ENCODE measurements around the gene TEX2. TPM values are rescaled to one million over a fixed set of nuclear protein-coding genes. Genes with fewer than 3 reads are reported as not detected.
A peak's percentile ranks its signal among the peaks of the same experiment; 100 is the strongest.

The TEX2 gene
- total RNA-seq, 2 experiments from 2014 or later, result 14.3 to 16.8 TPM

- no peaks in the 10 kb centered on the region for H3K9me3 Mint-ChIP-seq
- no peak for DNase-seq
- H3K27me3 Mint-ChIP-seq, result no peaks in the 10 kb centered on the region
- no peak overlapping the region for H3K27ac Mint-ChIP-seq
- H3K36me3 Mint-ChIP-seq (ENCODE audit: low read depth), result peaks cover 47% of the 10 kb centered on the region
- no peak overlapping the region for H3K4me3 Mint-ChIP-seq
- ChIA-PET CTCF (interaction anchor here (0.6 to 1.6 kb wide), 3 partner anchors 18 to 1098 kb away, joined by 3 to 5 read pairs (median 3); no protein-coding TSS in a partner anchor), POLR2A (interaction anchor here (0.5 kb wide), 1 partner anchor 23 kb away, joined by 3 read pairs; no protein-coding TSS in a partner anchor)
- peaks cover 55% of the 10 kb centered on the region for H3K4me1 Mint-ChIP-seq
Measured at GRCh38 chr17:64113006-64113405, 150.1 kb downstream of the TEX2 start.

GRCh38 chr17:64111831-64112230, 151.2 kb downstream of the TEX2 start:
- DNase-seq, result no peak
- Mint-ChIP-seq H3K4me1 (peaks cover 58% of the 10 kb centered on the region), H3K36me3 (ENCODE audit: low read depth) (peaks cover 43% of the 10 kb centered on the region), H3K4me3 (no peak overlapping the region), H3K9me3 (no peaks in the 10 kb centered on the region), H3K27me3 (no peaks in the 10 kb centered on the region), H3K27ac (no peak overlapping the region)
- ChIA-PET POLR2A (no interaction called here), CTCF (interaction anchor here (0.6 to 0.7 kb wide), 2 partner anchors 16 to 67 kb away, joined by 3 read pairs; no protein-coding TSS in a partner anchor)

DNA sequence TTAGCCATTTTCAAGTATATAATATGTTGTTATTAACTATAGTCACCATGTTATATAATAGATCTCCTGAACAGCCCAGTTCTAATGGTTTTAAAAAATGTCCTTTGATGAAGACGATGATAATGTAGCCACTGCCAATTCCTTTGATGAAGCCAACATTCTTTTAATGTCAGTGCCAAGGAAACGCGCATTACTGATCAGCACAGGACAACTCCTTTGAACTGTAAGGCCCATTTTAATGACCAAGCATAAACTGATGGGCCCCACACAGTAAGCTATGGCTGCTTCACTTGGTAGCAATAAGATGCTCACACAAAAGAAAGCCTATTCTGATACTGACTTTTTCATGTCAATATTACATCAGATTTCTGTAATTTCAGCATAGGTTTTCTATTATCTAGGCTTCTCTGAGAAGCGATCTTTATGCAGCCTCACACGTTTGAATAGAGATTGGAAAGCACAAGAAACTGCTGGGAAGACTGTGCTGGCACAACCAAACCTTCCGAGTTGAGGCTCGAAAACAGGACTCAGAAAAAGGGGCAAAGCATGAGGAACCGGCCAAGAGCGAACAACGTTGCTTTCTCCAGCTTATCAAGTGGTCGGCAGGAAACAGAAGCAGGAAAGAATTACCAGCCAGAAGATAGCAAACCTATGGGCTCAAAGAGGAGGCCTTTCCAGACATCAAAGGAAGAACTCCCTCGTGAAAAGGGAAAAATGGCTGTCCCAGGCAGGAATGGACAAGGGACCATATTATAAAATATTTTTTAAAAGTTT, 152.5 kb downstream of the TEX2 start:
- H3K27me3 Mint-ChIP-seq, result no peaks in the 10 kb centered on the region
- no peak for DNase-seq
- ChIA-PET POLR2A (no interaction called here), CTCF (interaction anchor here (1.3 kb wide), 1 partner anchor 23 kb away, joined by 4 read pairs; no protein-coding TSS in a partner anchor)
- no peaks in the 10 kb centered on the region for H3K9me3 Mint-ChIP-seq
- peaks cover 37% of the 10 kb centered on the region for H3K36me3 Mint-ChIP-seq (ENCODE audit: low read depth)
- H3K27ac Mint-ChIP-seq, result no peak overlapping the region
- H3K4me1 Mint-ChIP-seq, result peaks cover 60% of the 10 kb centered on the region
- H3K4me3 Mint-ChIP-seq, result no peak overlapping the region

- Mint-ChIP-seq H3K36me3 (ENCODE audit: low read depth) (peaks cover 30% of the 10 kb centered on the region), H3K4me1 (peaks cover 49% of the 10 kb centered on the region), H3K27me3 (no peaks in the 10 kb centered on the region), H3K4me3 (no peak overlapping the region), H3K9me3 (no peaks in the 10 kb centered on the region), H3K27ac (no peak overlapping the region)
- DNase-seq, result no peak
- ChIA-PET POLR2A (no interaction called here), CTCF (interaction anchor here (1.0 kb wide), 1 partner anchor 20 kb away, joined by 4 read pairs; no protein-coding TSS in a partner anchor)
Measured at GRCh38 chr17:64109400-64109799, 153.7 kb downstream of the TEX2 start.

DNA sequence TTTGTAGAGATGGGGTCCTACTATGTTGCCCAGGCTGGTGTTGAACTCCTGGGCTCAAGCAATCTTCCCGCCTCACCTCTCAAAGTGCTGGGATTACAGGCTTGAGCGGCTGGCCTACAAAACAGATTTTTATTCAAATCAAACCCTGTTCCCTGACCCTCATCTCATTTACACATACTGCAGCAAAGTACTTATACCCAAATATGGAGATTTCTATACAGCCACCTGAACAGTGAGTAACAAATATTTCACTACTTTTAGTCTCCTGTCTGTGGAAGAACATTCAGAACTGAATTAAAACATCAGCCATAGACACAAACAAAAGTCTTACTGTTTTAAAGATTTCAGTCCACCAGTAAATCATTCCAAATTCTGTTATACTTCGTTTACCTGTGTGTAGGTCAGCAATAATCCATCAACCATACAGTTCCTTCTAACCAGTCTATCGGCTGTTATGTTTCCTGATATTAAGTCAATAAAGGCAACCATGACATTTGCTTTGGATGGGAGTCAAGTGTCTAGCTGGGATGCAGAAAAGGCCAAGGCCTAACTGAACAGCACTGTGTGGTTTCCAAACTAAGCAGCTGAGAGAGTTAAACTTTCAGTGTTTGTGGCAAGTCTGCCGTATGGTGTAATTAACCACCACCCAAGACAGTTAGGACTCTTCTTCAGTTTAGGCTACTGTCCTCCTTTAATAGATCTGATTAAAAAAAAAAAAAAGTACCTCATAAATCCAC, 155.4 kb downstream of the TEX2 start:
- CTCF ChIA-PET, result interaction anchor here (0.6 to 1.6 kb wide), 5 partner anchors 14 to 400 kb away, joined by 3 to 4 read pairs (median 3); partner anchors contain the start of gene ERN1

DNA sequence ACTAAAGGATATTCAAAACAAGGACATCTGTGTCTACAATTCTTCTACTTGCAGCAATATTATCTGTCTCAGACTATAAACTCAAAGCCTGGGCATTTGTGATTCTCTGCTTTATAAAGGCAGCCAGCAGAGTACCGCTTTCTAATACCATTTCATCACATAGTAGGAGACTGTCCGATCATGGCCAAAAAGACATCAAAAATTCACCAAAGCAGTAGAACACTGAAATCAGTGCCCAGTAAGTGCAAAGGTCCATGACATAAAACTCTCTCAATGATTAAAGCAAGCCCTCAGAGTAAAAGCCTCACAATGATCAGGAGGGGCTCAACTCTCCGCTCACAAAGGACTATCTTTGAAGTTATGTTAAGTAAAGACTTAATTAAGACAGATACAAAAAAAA, 156.1 kb downstream of the TEX2 start:
- Mint-ChIP-seq H3K27ac (peak overlapping the region; percentile 78), H3K36me3 (ENCODE audit: low read depth) (peaks cover 26% of the 10 kb centered on the region)
- POLR2A ChIA-PET, result no interaction called here

More for the DNA sequence above, 155.4 kb downstream of the TEX2 start:
- H3K4me1 Mint-ChIP-seq, result peaks cover 56% of the 10 kb centered on the region
- H3K27ac Mint-ChIP-seq, result peak overlapping the region; percentile 69
- peaks cover 27% of the 10 kb centered on the region for H3K36me3 Mint-ChIP-seq (ENCODE audit: low read depth)
- no peak overlapping the region for H3K4me3 Mint-ChIP-seq
- H3K9me3 Mint-ChIP-seq, result no peaks in the 10 kb centered on the region
- no peaks in the 10 kb centered on the region for H3K27me3 Mint-ChIP-seq
- POLR2A ChIA-PET, result no interaction called here
- no peak for DNase-seq

GRCh38 chr17:64103391-64104364, 159.4 kb downstream of the TEX2 start:
- ChIA-PET CTCF (interaction anchor here (0.5 to 2.3 kb wide), 8 partner anchors 11 to 74 kb away, joined by 3 to 6 read pairs (median 3); no protein-coding TSS in a partner anchor), POLR2A (interaction anchor here (0.6 kb wide), 1 partner anchor 10 kb away, joined by 3 read pairs; no protein-coding TSS in a partner anchor)
- Mint-ChIP-seq H3K4me1 (peaks cover 49% of the 10 kb centered on the region), H3K27me3 (no peaks in the 10 kb centered on the region), H3K36me3 (ENCODE audit: low read depth) (peaks cover 25% of the 10 kb centered on the region), H3K4me3 (no peak overlapping the region), H3K27ac (no peak overlapping the region), H3K9me3 (no peaks in the 10 kb centered on the region)
- DNase-seq, result no peak

More for the DNA sequence above, 156.1 kb downstream of the TEX2 start:
- H3K9me3 Mint-ChIP-seq, result no peaks in the 10 kb centered on the region
- no peak for DNase-seq
- H3K4me3 Mint-ChIP-seq, result no peak overlapping the region
- peaks cover 58% of the 10 kb centered on the region for H3K4me1 Mint-ChIP-seq
- H3K27me3 Mint-ChIP-seq, result no peaks in the 10 kb centered on the region
- CTCF ChIA-PET, result no interaction called here

GRCh38 chr17:64102627-64103390, 160.3 kb downstream of the TEX2 start:
- no peak overlapping the region for H3K4me3 Mint-ChIP-seq
- POLR2A ChIA-PET, result interaction anchor here (0.6 kb wide), 1 partner anchor 9 kb away, joined by 3 read pairs; no protein-coding TSS in a partner anchor

GRCh38 chr17:64099543-64099942, 163.5 kb downstream of the TEX2 start:
- Mint-ChIP-seq H3K4me3 (no peak overlapping the region), H3K27ac (no peak overlapping the region), H3K36me3 (ENCODE audit: low read depth) (peaks cover 59% of the 10 kb centered on the region), H3K4me1 (peaks cover 52% of the 10 kb centered on the region), H3K9me3 (no peaks in the 10 kb centered on the region), H3K27me3 (no peaks in the 10 kb centered on the region)
- no peak for DNase-seq
- ChIA-PET POLR2A (no interaction called here), CTCF (interaction anchor here (0.6 to 1.6 kb wide), 2 partner anchors 25 to 44 kb away, joined by 3 to 4 read pairs; no protein-coding TSS in a partner anchor)

More at GRCh38 chr17:64102627-64103390, 160.3 kb downstream of the TEX2 start:
- Mint-ChIP-seq H3K4me1 (peaks cover 47% of the 10 kb centered on the region), H3K36me3 (ENCODE audit: low read depth) (peaks cover 32% of the 10 kb centered on the region), H3K27ac (no peak overlapping the region), H3K9me3 (no peaks in the 10 kb centered on the region), H3K27me3 (no peaks in the 10 kb centered on the region)
- no peak for DNase-seq
- CTCF ChIA-PET, result interaction anchor here (0.5 to 2.3 kb wide), 5 partner anchors 10 to 39 kb away, joined by 3 to 6 read pairs (median 3); no protein-coding TSS in a partner anchor

Measured in activated CD4-positive, alpha-beta T cell treated with anti-CD3 and anti-CD28 coated beads, Interleukin-2, amount 10 ng/mL, durations not matched to agents 7 days and 5 days (primary cell).